ENCODE results near the gene C15orf39.
A peak's percentile ranks its signal among the peaks of the same experiment; 100 is the strongest.

Gene C15orf39

GRCh38 chr15:75208501-75209288 is 7.0 kb downstream of the C15orf39 start:
- Histone ChIP-seq H3K4me3 (no peak overlapping the region), H3K36me3 (ENCODE audit: insufficient read depth, low read length) (peaks cover 64% of the 10 kb centered on the region), H3K9me3 (ENCODE audit: low read depth, low read length) (no peaks in the 10 kb centered on the region), H3K9ac (ENCODE audit: insufficient read length) (no peak overlapping the region), H3K27ac (no peak overlapping the region)
- TF ChIP-seq FOXP2 (optimal IDR thresholded peaks at IDR 0.05; ENCODE audit: control extremely low read depth, extremely low read length, insufficient read depth): no peak
- no peak for DNase-seq (ENCODE audit: low read depth, low spot score)

GRCh38 chr15:75209289-75209676 is 7.6 kb downstream of the C15orf39 start:
- Histone ChIP-seq H3K27ac (no peak overlapping the region), H3K4me3 (no peak overlapping the region), H3K9ac (ENCODE audit: insufficient read length) (no peak overlapping the region), H3K36me3 (ENCODE audit: insufficient read depth, low read length) (peaks cover 64% of the 10 kb centered on the region), H3K9me3 (ENCODE audit: low read depth, low read length) (no peaks in the 10 kb centered on the region)
- no peak for TF ChIP-seq FOXP2 (optimal IDR thresholded peaks at IDR 0.05; ENCODE audit: control extremely low read depth, extremely low read length, insufficient read depth)
- no peak for TF ChIP-seq POLR2AphosphoS5 (IDR thresholded peaks at IDR 0.05; ENCODE audit: borderline replicate concordance, low read depth, low read length)
- no peak for TF ChIP-seq EZH2 (IDR thresholded peaks at IDR 0.05)
- DNase-seq (ENCODE audit: low read depth, low spot score): no peak

- Histone ChIP-seq H3K36me3 (ENCODE audit: insufficient read depth, low read length) (peaks cover 63% of the 10 kb centered on the region), H3K9ac (ENCODE audit: insufficient read length) (no peak overlapping the region), H3K27ac (no peak overlapping the region), H3K9me3 (ENCODE audit: low read depth, low read length) (no peaks in the 10 kb centered on the region), H3K4me3 (no peak overlapping the region)
- no peak for DNase-seq (ENCODE audit: low read depth, low spot score)
- TF ChIP-seq EZH2 (IDR thresholded peaks at IDR 0.05): no peak
- no peak for TF ChIP-seq FOXP2 (optimal IDR thresholded peaks at IDR 0.05; ENCODE audit: control extremely low read depth, extremely low read length, insufficient read depth)
- TF ChIP-seq POLR2AphosphoS5 (IDR thresholded peaks at IDR 0.05; ENCODE audit: borderline replicate concordance, low read depth, low read length): no peak
Measured at GRCh38 chr15:75210811-75211230, 9.1 kb downstream of the C15orf39 start.

GRCh38 chr15:75211436-75212199 is 9.9 kb downstream of the C15orf39 start:
- TF ChIP-seq FOXP2 (optimal IDR thresholded peaks at IDR 0.05; ENCODE audit: control extremely low read depth, extremely low read length, insufficient read depth): no peak
- no peak for TF ChIP-seq POLR2AphosphoS5 (IDR thresholded peaks at IDR 0.05; ENCODE audit: borderline replicate concordance, low read depth, low read length)
- TF ChIP-seq EZH2 (IDR thresholded peaks at IDR 0.05): no peak
- peaks cover 55% of the 10 kb centered on the region for H3K36me3 ChIP-seq (ENCODE audit: insufficient read depth, low read length)
- no peaks in the 10 kb centered on the region for H3K9me3 ChIP-seq (ENCODE audit: low read depth, low read length)
- DNase-seq (ENCODE audit: low read depth, low spot score): no peak
- no peak overlapping the region for H3K9ac ChIP-seq (ENCODE audit: insufficient read length)
- no peak overlapping the region for H3K27ac ChIP-seq
- H3K4me3 ChIP-seq: no peak overlapping the region

- DNase-seq (ENCODE audit: low read depth, low spot score): no peak
- Histone ChIP-seq H3K9me3 (ENCODE audit: low read depth, low read length) (no peaks in the 10 kb centered on the region), H3K4me3 (no peak overlapping the region), H3K36me3 (ENCODE audit: insufficient read depth, low read length) (peaks cover 50% of the 10 kb centered on the region), H3K27ac (no peak overlapping the region), H3K9ac (ENCODE audit: insufficient read length) (no peak overlapping the region)
- TF ChIP-seq EZH2 (IDR thresholded peaks at IDR 0.05): no peak
- no peak for TF ChIP-seq FOXP2 (optimal IDR thresholded peaks at IDR 0.05; ENCODE audit: control extremely low read depth, extremely low read length, insufficient read depth)
Measured at GRCh38 chr15:75212200-75212858, 10.6 kb downstream of the C15orf39 start.

GRCh38 chr15:75213212-75213767 is 11.6 kb downstream of the C15orf39 start:
- TF ChIP-seq POLR2AphosphoS5 (IDR thresholded peaks at IDR 0.05; ENCODE audit: borderline replicate concordance, low read depth, low read length): peak; percentile 6; the same call in 1 of the 2 replicates
- TF ChIP-seq EZH2 (IDR thresholded peaks at IDR 0.05): no peak
- no peak for TF ChIP-seq FOXP2 (optimal IDR thresholded peaks at IDR 0.05; ENCODE audit: control extremely low read depth, extremely low read length, insufficient read depth)
- Histone ChIP-seq H3K27ac (no peak overlapping the region), H3K9ac (ENCODE audit: insufficient read length) (no peak overlapping the region), H3K9me3 (ENCODE audit: low read depth, low read length) (no peaks in the 10 kb centered on the region), H3K36me3 (ENCODE audit: insufficient read depth, low read length) (peaks cover 40% of the 10 kb centered on the region), H3K4me3 (no peak overlapping the region)
- no peak for DNase-seq (ENCODE audit: low read depth, low spot score)

- no peak for DNase-seq (ENCODE audit: low read depth, low spot score)
- no peaks in the 10 kb centered on the region for H3K9me3 ChIP-seq (ENCODE audit: low read depth, low read length)
- no peak for TF ChIP-seq POLR2AphosphoS5 (IDR thresholded peaks at IDR 0.05; ENCODE audit: borderline replicate concordance, low read depth, low read length)
- no peak for TF ChIP-seq FOXP2 (optimal IDR thresholded peaks at IDR 0.05; ENCODE audit: control extremely low read depth, extremely low read length, insufficient read depth)
- TF ChIP-seq EZH2 (IDR thresholded peaks at IDR 0.05): no peak
- no peak overlapping the region for H3K27ac ChIP-seq
- no peak overlapping the region for H3K4me3 ChIP-seq
- H3K9ac ChIP-seq (ENCODE audit: insufficient read length): no peak overlapping the region
- peaks cover 35% of the 10 kb centered on the region for H3K36me3 ChIP-seq (ENCODE audit: insufficient read depth, low read length)
Measured at GRCh38 chr15:75213768-75214221, 12.1 kb downstream of the C15orf39 start.

All from SK-N-MC (cell line).